NCI-H146 treated with DMSO at 0.1 percent for 48 hours (cell line): ENCODE results near the gene PGLYRP1.

Experiments used
- DNase-seq: peaks from one replicate; lab custom pipeline; 2025; ENCODE audit not compliant: unreplicated experiment; lab: John Stamatoyannopoulos, UW

The PGLYRP1 gene

GRCh38 chr19:45971260-45971902, 51.5 kb downstream of the PGLYRP1 start:
- no peak for DNase-seq

DNA sequence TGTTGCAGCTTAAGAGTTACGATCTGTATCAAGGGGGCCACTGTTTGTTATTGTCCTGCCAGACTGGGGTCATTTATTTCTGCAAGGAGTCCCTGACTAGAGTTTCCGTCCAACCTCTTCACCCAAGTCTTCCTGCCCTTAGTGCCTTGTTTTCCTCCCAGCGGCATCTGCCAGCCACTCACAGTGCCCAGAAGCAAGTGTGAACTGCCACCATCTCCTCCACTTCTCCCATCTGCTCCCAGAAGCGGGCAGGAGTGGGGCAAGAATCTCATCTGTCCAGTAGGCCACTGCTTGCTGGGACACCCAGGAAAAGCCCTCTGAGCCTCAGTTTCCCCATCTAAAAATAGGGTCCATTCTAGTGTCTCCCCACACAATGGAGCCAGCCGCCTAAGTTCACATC, 53.2 kb downstream of the PGLYRP1 start:
- DNase-seq: no peak
